ENCODE data around the gene FARS2.

The FARS2 gene

DNA sequence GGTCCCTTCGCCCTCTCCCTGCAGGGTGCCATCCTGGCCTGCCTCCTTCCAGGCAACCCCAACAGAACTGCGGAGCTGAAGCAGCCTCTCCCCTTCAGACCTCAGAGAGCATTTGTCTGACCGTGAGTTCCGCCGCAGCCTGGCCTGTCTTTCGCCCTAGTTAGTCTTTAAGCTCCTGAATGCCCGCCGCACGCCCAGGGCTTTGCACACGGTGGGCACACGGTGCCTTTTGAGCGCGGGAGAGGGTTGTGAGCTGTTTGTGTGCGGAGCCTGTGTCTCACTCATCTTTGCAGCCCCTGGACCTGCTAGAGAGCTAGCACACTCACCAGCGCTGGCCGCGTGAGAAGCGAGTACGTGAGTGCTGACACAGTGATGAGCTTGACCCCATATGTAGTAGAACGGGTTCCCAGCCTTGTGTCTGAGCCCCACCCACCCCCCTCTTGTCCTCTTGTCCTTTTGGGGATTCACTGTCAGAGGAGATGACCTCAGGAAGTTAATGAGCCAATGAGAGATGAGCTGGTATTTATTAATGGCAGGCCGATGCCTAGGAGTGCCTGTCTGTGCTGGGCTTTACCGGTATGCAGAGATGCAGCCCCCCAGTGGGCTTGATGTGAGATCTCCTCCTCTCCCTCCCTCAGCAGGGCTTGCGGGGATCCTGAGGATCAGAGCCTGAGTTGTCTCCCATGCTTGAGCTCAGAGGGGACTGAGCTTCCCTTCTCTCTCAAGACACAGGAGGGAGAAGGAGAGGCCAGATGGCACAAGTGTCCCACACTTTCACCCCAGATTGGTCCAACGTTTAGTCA is 249.2 kb downstream of the FARS2 start:
- no peak for ATAC-seq

DNA sequence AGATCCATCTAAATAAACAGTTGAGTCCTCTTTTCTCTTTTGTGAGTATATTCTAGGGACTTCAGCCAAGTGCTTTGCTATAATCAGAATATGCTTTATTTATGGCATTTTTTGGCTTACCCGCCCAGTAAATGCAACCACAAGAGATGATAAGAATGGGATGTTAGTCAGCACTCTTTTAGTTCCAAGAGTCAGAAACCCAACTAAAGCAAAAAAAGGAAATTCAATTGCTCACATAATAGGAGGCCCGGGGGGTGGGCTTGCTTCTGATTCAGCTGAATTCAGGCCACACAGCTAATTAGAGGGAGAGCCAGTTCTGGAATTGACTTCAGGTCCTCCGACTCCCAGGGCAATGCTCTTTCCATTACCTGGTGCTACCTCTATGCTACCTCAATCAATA is 250.6 kb downstream of the FARS2 start:
- no peak for ATAC-seq

DNA sequence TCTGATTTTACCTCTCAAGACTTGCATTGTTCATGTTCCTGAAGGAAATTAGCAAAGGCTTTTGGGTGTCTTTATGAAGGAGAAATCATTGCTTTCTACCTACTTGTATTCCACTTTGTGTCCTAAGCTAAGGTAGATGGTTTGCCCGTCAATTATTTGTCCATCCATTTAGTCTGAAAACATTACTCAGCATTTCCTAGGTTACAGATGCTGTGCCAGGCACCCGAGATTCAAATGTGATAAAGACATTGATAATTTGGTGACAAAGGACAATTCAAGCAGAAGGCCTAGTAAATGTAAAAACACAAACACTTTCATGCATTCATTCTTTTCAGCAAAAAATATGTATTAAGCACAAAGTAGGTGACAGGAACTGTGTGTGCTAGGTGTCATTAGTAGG is 251.1 kb downstream of the FARS2 start:
- ATAC-seq: no peak

DNA sequence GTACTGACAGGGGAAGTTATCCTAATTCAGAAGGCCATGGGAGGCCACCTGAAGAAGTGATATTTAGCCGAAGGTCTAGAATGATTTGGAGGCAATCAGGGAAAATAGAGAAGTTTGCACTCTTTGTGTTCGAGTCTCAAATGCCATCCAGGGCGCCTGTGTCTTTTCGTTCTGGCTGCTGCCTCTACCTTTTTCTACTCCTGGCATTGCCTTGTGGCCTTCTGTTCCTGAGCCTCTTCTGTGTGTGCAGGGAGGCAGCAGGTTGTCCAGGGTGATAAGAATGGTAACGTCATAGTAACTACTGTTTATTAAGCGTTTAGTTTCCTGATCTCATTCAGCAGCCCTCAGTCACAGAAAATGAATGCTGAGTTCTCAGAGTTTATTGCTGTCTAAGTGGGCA is 252.1 kb downstream of the FARS2 start:
- ATAC-seq: no peak

DNA sequence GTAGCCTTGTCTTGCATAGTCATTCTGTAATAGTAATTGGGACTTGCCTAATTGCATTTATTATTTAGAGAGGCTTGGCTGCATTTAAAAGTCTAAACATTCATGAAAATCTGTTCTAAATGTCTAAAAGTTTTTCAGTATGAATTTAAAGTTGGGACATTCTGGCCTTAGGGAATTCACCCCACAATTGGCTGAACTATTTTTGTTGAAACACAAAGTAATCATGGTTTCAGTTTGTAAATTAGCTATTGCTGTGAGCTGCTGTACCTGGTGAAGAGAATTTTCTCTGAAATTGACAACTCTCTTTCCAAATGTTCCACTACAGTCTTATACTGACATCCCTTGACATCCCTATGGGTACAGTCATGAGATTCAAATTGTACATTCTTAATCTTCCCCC is 253.0 kb downstream of the FARS2 start:
- no peak for ATAC-seq

DNA sequence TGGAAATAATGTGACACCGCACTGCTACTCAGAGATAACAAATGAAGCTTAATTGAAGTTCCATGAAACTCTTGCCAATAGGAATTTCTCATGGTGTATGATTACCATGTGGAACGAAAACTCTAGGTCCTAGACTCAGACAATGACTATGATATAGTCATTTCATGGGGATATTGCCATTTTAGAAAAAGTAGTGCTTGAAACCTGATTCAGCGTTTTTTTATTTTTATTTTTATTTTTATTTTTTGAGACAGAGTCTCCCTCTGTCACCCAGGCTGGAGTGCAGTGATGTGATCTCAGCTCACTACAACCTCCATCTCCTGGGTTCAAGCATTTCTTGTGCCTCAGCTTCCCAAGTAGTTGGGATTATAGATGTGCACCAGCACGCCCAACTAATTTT is 253.9 kb downstream of the FARS2 start:
- no peak for ATAC-seq

DNA sequence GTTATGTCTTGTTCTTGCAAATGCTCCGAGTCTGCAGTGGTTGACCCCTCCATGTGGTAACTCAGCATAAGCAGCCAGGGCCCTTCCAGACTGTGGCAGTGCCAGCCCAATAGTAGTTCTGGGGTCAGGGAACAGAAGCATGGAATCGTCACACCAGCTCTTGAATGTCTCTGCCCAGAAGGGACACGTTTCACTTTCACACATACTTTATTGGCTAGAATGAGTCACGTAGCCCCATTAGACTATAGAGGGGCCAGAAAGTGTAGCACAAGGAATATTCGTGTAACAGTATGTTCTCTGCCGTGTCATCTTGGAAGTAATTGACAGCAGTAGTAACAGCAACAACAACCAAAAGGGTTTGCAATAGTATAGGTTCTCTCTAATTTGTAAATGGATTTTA is 254.7 kb downstream of the FARS2 start:
- ATAC-seq: peak in 1 of 2 donors; percentile 42

DNA sequence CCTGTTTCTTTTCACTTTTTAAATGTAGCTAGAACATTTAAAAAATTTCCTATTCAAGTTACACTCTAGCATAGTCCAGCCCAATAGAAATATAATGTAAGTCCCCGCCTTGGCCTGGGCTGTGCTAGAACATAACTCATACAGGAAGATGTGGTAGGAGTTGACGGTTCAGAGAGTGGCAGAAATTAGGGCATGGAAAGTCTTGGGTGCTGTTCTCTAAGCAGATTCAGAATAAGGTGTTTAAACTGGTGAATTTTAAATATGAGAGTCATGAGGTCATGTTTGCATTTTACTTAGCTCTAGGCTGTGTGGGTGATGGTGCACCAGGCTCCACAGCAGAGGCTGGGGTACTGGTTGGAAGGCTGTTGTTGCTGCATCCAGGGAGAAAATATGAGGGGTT is 256.5 kb downstream of the FARS2 start:
- peak; percentile 70 to 80 for ATAC-seq

DNA sequence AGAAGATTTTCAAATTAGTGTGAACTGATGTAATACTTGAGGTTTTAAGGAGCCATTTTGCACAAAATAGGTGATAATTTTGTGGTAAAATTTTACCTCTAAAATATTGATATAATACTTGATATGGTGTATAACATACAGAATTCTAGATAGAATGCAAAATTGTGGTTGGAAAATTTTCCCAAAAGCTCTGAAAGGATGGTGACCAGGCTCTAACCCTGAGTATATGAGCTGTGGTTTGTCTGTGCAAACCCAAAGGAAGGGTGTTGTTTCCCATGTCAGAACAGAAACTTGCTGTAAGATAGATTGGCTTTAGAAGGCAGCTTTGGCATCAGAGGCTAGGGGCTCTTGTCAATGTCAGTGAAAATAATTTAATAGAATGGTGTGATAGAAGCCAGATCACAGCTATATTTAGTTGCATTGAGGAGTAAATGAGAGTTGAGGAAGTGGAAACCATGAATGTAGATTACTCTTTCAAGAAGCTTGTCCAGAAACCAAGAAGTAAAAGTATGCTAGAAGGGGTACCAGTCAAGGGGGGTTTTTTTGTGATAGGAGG is 257.7 kb downstream of the FARS2 start:
- peak in 1 of 2 donors; percentile 30 for ATAC-seq

DNA sequence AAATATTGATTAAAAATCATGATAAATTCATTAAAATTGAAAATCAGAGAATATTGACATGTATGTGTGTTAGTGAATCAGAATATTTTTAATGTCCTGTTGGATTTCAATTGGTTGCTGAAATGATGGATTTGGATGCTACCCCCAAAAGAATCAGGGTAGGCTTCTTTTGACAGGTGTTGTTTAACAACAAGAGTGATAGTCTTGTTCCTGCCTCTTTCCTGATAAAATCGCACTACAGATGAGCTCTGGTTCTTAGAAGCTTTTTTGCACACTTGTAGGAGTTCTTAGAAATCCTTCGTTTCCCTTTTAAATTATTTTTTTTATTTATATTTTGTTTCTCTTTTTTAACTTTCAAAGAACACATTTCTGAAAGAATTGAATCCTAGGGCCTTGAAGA is 259.5 kb downstream of the FARS2 start:
- ATAC-seq: no peak

DNA sequence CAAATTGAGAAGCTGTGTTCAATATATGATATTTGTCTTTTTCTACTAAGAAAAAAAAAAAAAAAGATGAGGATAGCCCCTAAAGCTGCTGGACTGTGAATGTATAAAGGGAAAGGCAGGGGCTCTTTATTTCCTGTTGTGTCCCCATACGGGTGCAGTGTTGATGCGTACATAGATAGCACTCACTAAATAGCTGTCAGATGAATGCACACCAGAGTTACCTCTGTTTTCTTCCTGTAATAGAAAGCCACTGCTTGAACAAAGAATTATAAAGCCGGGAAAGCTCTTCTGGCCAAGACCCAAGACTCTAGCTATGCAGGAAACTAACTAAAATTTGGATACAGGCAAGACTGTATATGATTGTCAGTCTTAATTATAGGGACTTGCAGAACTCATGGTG is 260.0 kb downstream of the FARS2 start:
- ATAC-seq: no peak

DNA sequence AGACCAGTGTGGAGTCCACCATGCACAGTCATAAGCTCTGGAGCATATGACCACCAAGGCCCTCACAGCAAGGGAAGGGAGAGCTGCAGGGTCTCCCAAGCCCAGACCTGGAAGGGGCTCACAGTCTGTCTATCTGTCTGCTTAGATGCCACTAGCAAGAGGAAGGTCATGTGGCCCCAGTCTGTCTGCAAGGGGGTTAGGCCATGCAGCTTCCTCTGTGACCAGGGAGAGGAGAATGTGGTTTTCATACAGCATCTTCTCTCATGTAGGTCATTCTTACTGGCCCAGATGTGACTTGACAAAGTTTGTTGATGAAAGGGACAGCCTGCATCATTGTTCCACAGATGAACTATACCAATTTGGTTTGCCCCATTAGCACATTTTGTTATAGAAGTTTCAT is 260.8 kb downstream of the FARS2 start:
- no peak for ATAC-seq

DNA sequence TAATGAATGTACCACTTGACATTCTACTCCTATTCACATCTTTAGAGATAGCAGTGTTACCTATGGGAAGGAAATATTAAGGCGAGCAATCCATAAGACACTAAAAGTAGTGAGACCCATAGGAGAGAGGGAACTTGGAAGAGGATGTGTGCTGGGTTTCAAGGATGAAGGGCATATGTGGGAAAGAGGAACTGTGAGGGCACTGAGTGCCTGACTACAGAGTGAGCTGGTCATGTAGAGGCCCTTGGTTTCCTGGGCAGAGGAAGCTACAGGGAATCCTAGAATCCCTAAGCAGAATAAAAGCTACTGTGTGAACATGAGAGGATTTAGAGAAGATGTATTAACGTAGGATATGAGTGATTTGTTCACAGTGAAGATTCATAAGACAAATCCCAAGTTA is 262.8 kb downstream of the FARS2 start:
- ATAC-seq: no peak

DNA sequence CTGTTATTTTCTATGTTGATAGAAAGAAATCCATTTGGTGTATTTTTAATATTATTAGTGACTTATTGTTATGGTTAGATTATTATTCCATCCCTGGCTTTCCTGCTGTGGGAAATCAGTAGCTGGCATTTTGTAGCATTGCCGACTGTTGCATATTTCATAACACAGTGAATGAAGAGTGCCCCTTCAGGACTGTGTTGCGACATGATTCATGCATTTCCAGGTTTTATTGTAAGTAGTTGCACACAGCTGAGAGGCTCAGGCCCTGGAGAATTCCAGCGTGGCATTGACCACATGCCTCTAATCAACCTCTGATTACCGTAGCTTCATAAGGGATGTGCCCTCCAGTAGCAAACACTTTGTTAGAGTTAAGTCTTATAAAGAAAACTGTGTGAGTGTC is 263.9 kb downstream of the FARS2 start:
- ATAC-seq: no peak

DNA sequence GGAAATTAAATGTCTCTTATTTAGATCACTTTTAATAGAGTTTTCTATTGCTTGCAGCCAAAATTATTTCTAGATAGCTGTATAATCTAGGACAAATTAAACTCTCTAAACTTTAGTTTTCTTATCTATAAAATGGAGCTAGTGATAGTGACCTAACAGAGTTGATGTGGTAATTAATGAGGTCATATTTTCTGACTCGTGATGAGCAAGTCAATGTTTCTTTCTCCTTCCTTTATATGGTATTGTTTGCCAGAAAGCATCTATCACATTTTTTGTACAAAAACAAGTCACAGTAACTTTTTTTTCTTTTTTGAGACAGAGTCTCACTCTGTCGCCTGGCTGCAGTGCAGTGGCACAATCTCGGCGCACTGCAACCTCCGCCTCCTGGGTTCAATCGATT is 267.7 kb downstream of the FARS2 start:
- no peak for ATAC-seq

DNA sequence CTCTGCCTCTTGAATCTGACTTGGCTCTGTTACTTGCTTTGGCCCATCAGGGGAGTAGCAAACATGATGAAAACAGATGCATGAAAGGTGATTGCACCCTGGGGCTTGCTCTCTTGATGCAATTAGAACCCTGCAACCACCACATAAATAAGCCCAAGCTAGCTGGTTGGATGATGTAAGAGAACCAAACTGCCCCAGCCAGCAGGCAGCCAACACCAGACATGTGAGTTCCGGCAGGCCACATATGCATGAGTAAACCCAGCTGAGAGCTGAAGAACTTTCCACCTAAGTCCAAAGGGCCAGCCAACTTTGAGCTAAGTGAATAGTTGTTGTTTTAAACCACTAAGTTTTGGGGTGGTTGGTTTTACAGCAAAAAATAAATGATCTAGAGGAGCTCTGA is 268.4 kb downstream of the FARS2 start:
- ATAC-seq: no peak

DNA sequence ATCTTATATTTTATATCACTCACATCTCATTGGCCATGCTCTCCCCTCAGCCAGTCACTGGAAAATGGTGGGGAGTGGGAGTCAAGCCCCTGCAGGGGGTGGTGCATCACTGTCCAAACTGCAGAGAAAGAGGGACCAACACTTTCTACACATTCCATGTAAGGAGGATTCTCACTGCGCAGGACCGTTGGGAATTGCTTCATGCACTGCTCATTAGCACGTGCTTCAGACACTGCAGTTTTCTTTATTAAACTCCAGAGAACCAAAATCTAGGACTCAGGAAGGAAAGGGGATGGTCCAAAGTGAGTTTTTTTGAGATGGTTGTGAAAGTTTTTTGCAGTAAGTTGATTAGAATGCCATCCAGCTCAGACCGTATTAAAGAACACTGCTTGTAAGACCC is 269.8 kb downstream of the FARS2 start:
- no peak for ATAC-seq

DNA sequence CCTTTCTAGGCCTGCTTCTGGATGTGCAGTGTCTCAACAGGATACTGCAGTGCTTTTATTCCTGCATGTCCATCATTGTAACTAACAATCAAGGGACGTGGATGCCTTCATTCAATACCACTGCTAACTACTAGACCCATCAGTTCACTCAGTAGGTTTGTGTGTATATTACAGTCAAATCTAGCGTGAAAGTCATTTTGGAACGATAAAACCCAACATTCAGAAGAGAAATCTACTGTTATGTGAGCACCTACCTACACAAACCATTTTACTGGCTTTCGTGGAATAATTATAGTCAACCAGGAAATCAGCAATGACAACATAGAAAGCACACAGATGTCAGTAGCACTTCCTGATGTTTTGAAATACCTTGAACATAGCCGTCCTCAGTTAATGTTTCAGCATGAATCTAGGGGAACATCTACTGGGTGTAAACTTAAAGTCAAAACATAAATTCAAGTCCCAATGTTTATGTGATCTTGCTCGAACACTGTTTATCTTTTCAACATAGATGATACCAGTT is 270.6 kb downstream of the FARS2 start:
- ATAC-seq: no peak

DNA sequence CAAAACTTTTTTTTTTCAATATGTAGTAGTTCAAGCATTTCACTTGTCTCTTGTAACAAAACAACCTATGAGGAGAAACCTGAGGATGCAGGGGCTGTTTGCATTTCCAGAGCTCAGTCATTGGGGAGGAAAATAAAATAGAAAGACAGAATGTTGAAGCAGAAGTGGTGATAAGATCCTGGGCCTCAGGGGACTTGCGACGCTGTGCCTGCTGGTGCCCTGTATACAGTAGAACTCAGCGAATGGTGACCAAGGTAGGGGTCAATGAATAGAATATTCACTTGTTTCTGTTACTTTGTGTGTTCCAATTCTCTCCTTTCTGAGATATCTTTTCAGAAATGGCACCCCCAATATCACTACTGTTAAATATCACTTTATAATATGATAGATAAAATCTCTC is 271.6 kb downstream of the FARS2 start:
- no peak for ATAC-seq

DNA sequence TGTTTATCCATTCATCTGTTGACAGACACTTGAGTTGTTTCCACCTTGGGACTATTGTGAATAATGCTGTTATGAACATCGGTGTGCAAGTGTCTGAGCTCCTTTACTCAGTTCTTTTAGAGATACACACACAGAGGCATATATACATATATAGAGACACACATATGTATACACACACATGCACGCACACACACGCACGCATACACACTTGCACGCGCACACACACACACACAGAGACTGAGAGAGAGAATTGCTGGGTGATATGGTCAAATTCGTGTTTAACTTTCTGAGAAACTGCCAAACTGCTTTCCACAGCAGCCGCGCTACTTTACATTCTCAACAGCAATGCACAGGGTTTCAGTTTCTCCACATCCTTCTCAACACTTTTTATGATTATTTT is 273.3 kb downstream of the FARS2 start:
- no peak for ATAC-seq

DNA sequence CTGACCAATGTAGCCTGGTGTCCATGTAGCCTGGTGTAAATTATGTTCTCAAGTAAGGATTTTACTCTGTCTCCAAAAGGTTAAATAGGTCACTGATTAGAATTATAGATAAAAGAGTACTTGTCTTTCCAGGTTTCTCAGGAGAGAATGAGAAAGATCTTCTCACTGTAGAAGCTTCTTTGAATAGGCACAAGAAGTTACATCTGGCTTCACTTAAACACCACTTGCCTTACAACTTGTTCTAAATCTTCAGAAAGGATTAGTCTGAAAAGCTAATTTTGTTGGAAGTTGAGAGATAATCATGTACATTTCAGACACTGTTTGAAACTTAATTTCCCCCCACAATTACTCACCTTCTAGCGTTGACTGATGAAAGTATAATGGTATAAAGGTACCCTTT is 275.3 kb downstream of the FARS2 start:
- ATAC-seq: no peak

DNA sequence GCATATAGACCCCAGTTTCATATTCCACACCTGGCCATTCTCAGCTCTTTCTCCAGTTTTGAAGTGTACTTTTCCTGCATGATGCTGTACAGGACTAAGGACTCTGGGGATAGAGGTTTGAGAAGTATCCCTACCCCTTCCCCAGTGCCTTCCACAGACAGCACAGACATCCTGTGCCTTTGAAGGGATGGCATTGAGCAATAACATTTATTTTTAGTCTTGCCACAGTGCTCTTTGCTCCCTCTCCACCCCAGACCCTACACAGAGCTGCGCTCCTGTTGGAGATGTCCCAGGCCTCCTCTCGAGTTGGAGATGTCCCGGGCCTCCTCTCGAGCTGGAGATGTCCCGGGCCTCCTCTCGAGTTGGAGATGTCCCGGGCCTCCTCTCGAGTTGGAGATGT is 275.8 kb downstream of the FARS2 start:
- ATAC-seq: no peak

DNA sequence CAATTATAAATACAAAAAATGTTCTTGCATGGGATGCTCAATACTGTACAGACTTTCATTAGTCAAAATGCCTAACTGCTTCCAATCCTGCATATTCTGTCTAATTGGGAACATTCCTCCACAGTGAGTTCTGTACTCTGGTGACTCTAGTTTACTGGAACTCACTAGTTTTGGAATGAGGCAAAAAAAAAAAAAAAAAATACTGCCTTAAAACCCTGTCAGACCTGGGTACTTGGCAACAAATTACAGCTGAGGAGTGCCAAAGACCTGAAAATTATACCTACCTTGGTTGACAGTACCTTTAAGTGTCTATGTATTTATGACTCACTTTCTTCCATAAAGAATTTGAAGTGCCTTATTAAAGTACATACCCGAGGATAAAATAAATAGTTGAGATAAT is 276.7 kb downstream of the FARS2 start:
- no peak for ATAC-seq

DNA sequence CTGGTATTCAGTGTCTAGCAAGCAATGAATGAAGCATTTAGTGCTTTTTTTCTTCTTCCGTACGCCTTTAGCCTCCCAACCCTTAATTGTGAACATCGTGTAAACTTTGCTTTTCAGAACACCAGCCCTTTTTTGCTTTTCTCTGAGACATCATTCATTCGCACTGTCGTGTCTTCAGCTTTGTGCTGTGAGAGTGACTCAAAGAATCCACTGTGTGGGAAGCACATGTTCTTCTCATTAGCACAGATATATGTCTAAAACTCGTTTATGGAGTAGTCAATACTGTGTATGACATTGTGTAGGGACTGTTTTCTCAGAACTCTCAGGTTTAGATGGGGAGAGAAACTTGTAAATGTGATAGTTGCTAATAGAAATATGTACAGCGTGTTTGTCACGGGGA is 279.1 kb downstream of the FARS2 start:
- ATAC-seq: no peak

DNA sequence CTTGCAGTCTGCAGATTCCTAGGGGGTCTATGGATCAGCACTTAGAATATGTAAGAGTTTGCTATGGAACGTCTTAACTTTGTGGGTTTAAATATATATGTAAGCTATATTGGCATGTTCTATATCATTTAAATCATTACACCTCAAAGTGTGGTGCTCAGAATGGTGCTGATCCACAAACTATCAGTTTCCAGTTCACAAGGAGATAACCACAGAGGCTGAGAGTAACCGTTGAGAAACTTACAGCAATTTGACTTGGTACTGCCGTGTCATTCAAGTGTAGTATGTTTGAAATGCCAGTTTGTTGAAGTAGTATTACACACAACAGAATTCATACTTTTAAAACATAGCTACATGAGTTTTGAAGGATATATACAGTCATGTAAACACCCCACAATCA is 279.7 kb downstream of the FARS2 start:
- ATAC-seq: no peak

Measured in activated CD4-positive, CD25-positive, alpha-beta regulatory T cell treated with anti-CD3 and anti-CD28 coated beads, Interleukin-2, amount 50 U/mL, for 24 hours (primary cell).